NCI-H146 (cell line): ENCODE measurements around the gene ZYX.

ENCODE experiments used
- DNase-seq: peaks from one replicate; lab custom pipeline; 2025; lab: John Stamatoyannopoulos, UW

The ZYX gene

DNA sequence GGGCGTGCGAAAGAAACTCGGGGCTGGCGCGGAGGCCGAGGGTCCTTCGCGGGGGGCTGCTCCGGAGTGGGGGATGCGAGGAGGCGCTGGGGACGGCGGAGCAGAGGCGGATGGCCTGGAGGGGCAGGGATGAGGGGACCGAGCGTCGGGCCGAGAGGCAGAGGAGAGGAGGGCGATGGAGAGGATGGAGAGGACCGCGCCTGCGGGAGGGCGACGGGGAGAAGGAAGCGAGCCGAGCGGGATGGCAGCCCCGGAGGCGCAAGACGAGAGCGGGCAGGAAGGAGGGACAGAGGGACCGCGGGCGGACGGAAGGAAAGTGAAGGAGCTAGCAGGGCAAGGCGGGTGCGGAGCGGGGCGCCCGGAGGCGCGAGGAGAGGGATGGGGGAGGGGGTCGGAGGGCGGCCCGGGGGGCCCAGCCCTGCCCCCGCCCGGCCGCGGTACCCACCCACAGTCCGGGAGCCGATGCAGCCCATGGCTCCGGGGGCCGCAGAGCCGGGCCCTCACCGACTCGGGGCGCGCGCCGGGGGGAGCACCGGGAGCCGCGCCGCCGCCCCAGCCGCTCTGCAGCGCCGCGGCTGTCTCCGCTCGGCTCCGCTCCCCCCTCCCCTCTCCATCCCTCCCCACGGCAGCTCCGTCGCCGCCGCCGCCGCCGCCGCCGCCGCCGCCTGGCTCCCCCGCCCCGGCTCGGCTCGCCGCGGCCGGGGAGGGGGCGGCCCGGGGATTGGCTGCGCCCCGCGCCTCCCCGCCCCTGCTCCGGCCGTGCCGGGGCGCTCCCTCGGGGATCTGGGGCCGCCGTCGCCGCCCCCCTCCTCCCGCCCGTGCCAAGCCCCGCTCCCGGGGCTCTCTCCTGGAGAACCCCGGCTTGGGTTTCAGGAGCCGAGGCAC is 18.8 kb upstream of the ZYX start, which contains the start of gene FAM131B:
TSS of gene FAM131B (minus strand) at position 583 of the 885 bp plus-strand sequence. CDS start at position 473, 110 bp downstream.
- DNase-seq = peak; percentile 41

DNA sequence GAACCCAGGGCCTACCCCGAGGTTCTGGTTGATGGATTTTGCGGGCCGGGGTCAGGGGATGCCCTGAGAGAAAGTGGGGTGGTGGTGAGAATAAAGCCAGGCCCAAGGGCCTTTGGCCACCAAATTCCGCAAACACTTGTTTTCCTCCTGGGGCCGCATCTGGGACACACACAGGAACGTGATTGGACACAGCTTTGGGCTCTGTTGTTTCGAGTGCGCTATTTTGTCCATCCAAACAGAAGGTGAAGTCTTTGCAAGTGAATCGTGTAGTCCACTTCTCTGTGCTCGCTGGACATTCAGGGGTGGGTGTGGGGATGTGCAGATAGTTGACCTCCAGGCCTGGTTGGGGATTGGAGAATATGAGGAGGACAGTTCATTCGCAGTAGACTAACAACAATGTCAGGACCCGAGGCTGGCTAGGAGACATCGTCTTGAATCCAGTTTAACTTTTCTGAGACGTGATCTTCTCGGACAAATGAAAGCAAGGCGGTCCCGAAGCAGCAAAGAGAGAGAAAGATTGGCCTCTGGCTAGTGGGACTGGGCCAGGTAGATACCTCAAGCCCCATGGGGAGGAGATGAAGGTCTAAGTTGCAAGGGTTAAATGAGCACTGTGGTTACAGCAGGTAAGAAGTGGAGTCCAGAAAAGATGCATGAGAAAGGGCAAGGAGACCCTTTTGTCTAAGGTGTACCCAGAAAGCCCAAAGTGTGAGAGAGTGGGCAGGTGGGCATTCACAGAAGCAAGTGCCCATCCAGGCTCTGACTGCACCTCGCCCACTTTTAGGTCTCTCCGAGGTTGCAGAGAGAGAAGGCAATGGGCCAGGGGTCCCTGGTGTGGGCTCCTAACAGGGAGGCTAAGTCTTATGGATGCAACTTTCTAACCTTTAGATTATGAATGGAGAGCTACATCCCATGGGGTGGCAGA is 17.9 kb upstream of the ZYX start:
- DNase-seq = no peak

DNA sequence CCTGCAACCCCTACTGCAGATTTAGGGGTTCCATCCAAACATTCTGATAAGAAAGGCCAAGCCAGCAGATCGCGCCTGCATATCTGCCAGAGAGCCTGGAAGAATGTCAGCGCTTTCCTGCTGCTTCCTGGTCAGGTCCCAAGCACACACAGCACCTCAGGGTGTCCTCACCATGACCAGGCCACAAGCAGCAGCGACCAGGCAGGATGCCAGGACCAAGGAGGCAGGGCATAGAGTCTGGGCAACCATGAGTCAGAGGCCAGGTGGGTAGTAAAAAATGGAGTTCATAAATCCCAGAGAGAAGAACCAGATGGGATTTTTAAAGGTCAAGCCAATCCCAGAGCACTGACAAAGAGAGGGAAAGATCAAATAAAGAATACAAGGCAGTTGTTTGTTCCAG is 13.2 kb upstream of the ZYX start:
- no peak for DNase-seq

DNA sequence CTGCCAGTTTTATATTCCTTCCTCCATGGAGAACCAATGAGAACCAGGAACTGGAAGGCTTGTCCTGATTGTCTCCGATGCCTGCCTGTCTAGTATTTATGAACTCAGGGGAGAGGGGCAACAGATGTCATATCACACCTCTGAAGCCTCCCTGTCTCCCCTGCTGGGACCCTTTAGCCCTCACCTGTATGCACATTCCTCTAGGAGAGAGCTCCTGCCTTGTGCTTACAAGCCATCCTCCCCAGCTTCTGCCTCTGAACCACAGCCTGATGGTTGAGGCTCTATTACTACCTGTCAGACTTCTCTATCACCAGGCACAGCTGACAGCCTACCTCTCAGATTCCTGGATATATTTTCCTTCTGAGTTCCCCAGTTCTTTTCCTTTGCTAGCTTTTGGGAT is 12.8 kb upstream of the ZYX start:
- DNase-seq = no peak

DNA sequence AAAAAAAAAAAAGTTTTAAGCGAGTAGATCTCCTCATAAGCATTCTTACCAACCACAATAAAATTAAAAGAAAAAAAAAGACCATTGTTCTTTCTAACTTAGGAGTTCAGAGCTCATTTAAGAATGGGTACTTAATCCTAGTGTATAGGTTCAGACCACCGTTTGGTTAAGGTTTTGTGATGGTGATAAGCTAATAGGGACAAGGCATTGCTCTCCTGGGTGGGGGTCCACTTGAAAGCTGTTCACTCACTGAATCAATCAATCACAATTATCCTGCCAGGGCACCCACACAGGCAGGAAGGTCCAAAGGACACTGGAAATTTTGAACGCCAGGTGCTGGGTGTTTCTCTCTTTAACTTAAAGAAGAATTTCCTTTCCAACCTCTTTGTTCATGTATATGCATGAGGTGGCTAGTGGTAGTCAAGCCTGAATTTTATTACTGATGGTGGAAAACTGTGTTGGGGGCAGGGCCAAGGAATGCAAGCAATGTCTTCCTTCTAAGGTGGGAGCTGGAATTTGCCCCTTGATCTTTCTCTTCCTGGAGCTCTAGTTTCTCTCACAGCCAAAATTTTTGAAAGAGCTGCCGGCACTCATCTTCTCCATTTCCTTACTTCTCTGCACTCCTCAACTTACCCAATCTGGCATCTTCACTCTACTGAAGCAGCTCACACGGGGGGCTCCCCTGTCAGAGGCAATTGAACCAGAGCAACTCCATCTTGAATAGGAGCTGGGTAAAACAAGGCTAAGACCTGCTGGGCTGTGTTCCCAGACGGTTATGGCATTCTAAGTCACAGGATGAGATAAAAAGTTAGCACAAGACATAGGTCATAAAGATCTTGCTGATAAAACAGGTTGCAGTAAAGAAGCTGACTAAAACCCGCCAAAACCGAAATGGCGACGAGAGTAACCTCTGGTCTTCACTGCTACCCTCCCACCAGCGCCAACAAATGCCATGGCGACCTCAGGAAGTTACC is 11.2 kb upstream of the ZYX start:
- no peak for DNase-seq

DNA sequence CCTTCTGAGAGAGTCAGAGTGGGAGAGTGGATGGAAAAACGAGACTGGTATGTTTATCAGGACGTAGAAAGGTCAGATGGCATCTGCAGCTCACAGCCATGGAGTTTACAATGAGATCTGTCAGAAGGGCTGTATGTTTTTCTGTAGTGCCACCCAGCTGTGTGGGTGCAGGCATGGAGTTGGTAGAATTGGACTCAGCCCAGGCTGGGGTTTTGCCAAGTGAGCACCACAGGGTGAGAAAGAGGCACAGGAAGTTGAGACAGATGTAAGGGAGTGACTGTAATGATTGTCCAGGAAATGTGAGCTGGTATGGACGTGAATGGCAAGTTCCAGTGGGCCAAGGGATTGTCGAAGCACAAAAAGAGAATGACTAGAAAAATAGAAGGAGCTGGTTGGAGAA is 9.1 kb upstream of the ZYX start:
- DNase-seq = no peak

DNA sequence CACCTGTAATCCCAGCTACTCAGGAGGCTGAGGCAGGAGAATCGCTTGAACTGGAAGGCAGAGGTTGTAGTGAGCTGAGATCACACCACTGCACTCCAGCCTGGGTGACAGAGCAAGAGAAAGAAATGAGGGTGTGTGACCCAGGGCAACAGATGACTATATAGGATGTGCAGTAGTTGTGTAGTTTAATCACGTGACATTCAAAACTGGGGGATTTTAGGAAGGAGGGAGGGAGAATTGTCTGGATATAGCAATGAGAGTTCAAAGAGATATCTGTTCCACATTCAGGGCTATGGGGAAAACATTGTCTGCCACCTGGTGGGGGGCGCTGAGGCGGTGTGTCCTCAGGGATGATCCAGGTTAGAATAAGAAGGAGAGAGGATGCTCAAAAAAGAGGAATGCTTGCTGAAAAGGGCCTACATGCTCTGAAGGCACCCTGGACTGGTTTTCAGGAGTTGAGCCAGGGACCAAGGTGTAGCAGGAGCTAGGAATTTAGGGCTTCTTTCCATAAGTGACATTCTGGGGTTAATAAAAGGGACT is 7.8 kb upstream of the ZYX start:
- no peak for DNase-seq

DNA sequence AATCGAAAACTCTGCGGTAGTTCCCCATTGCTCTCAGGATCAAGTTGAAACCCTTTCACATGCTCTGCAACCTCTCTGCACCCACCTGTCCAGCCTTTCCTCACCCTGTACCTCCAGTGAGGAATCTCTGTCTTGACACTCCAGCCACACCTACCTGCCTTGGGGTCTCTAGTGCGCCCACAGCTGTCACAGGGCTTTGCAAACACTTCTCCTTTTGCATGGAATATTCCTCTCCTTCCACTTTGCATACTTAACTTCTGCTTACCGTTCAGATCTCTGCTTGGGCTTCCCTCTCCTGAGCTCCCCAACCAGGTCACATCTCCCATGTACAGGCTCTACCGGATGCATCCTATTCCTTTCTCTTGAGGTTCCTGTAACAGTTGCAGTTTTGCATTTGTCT is 6.6 kb upstream of the ZYX start:
- no peak for DNase-seq

DNA sequence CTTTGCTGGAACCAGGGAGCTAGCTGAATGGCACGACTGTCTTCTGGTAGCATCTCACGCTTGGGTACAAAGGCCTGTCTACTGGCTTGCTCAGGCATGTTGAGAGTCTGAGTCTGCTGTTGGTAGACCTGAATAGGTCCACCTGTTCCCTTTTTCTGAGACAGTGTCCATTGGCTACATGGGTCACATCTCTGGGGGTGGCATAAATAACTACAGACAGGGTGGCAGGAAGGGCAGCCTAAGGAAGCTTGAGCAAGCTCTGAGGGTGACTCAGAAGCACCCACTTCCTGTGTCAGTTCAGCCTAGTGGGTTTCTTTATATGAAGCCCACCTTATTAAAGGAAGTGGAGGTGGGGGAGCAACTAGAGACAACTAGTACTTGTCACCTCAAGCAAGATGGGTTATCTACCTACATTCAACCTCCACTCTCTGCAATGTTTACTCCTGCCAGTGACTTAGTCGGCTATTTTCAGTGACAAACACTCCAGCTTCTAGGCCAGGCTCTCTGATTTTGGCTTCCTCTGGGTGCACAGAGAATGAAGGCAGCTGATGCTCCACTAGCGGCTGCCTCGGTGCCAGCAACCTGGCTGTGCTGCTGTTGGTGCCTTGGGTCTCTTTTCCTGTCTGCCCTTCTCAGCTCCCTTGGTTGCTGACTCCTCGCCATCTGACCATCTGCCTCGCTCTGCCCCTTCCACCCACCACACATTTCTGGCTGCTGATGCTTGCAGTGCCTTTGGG is 5.7 kb upstream of the ZYX start:
- DNase-seq = no peak

DNA sequence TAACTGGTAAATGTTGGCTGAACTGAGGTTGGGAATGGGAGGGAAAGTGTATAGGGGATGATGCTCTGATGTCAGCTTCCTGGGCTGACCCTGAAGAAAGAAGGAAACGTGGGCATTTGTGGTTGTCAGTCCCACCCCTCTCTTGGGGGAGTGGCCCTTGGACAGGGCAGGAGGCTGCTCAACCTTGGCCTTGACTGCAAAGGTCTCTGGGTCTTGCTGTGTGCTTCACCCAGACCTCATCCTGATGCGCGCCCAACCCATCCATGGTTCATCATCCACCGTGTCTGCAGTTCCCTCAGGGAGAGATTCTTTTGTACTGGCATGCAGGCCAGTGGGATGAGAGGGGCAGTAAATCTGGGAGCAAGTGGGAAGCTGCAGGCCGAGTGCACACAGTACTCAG is 4.7 kb upstream of the ZYX start:
- no peak for DNase-seq

DNA sequence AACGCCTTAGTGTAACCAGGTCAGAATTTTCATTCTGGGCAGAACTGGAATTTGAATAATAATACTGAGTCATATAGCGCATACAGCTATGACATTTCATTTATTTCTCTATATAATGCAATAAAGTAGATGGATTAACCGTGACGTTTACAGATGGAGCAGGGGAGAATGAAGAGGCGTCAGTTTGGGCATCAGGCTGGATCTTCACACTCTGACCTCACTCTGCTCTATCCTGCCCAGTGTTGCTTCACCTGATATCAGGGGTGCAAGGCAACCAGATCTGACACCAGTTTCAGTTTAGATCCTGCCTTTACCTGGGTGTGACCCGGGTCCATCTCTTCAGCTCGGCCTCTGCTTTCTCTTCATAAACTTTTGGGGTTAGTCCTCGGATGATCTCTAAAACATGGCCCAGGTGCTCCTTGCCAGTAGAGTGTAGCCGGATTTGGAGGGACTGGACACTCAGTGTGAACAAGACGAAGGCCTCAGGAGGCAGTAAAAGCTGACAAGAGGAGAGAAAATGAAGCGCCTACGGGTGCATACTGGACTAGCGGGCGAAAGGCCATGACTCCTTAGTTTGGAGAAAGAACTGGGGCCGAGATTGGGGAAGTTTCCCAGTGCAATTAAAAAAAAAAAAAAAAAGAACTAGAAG is 1.4 kb upstream of the ZYX start:
- no peak for DNase-seq

DNA sequence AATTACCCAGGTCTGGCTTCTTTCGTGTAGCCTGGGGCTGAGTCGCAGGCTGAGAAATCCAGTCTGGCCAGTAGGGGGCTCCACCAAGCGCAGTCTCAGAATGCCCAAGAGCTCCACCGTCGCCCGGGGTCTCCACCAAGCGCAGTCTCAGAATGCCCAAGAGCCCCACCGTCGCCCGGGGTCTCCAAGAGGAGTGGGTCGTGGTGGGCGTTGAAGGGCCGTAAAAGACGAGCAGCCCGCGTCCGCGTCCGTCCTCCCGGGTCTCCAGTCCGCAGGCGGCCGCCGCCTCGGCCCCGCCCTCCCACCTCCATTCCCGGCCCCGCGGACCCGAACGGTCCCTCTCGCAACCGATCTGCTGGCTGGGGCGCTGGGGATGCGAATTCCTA is 892 bp upstream of the ZYX start:
- peak; percentile 58 for DNase-seq

DNA sequence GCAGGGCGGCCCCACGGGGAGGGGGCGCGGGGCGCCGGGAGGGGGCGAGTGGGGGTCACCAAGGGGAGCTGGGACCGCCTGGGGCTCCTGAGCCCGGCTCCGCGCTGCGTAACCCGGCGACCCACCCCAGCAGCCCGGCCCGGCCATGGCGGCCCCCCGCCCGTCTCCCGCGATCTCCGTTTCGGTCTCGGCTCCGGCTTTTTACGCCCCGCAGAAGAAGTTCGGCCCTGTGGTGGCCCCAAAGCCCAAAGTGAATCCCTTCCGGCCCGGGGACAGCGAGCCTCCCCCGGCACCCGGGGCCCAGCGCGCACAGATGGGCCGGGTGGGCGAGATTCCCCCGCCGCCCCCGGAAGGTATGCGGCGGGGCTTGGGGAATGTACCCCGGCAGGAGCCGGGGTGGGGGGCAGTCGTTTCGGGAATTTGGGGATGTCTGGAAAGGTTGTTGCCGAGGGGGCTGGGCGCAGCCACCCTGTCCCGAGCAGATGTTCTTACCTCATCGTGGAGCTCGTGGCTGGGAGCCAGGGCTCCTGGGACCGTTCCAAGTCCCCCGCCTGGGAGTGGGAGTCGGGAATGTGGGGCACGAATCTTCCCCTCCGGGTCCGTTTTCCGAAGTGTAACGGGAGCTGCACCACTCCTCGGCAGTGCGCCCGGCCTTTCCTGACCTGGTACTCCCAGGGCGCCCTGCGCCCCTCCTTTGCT is 431 bp downstream of the ZYX start:
- DNase-seq = no peak

DNA sequence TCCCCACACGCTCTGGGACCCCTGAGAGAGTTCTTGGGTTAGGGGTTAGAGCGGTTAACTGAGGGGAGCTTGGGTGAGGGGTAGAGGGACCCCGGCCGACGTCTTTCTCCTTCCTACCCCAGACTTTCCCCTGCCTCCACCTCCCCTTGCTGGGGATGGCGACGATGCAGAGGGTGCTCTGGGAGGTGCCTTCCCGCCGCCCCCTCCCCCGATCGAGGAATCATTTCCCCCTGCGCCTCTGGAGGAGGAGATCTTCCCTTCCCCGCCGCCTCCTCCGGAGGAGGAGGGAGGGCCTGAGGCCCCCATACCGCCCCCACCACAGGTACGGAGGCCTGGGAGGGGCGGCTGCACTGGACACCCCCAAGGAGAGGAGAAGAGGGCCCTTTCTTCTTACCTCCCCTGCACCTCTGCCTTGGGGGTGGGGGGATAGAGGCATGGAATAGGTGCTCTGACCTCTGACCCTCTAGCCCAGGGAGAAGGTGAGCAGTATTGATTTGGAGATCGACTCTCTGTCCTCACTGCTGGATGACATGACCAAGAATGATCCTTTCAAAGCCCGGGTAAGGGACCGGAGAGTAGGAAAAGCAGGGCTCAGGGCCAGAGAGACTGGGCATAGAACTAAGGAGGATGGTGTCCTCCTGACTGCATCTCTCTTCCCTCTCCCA is 1.1 kb downstream of the ZYX start:
- DNase-seq = no peak

DNA sequence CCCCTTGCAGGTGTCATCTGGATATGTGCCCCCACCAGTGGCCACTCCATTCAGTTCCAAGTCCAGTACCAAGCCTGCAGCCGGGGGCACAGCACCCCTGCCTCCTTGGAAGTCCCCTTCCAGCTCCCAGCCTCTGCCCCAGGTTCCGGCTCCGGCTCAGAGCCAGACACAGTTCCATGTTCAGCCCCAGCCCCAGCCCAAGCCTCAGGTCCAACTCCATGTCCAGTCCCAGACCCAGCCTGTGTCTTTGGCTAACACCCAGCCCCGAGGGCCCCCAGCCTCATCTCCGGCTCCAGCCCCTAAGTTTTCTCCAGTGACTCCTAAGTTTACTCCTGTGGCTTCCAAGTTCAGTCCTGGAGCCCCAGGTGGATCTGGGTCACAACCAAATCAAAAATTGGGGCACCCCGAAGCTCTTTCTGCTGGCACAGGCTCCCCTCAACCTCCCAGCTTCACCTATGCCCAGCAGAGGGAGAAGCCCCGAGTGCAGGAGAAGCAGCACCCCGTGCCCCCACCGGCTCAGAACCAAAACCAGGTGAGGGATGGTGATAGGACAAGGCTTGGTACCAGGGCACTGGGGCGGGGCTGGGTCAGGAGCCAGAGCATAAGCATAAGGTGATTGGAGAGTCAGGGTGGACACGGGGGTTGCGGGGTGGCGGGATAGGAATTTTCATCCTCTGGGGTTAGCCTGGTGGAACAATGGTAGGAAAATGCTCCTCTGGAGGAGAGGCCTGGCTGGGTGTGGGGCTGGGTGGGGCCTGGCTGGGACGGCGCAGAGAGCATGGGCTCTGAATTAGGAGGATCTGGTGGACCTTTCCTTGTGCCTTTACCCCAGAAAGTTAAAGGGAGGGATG is 1.9 kb downstream of the ZYX start:
- DNase-seq = no peak

DNA sequence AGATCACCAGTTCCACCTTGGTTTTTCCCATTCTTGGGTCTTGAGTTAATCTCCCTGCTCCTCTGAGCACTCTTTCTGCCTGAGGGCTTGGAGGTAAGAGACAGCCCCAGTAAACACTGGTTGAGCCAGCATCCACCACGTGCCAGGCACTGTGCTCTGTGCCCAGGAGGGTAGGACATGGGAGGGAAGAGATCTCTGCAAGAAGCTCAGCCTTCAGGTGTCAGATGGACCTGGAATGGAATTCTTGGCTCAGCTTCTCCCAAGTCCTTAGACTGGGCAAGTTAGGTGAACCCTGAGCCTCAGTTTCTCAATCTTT is 2.5 kb downstream of the ZYX start:
- no peak for DNase-seq

DNA sequence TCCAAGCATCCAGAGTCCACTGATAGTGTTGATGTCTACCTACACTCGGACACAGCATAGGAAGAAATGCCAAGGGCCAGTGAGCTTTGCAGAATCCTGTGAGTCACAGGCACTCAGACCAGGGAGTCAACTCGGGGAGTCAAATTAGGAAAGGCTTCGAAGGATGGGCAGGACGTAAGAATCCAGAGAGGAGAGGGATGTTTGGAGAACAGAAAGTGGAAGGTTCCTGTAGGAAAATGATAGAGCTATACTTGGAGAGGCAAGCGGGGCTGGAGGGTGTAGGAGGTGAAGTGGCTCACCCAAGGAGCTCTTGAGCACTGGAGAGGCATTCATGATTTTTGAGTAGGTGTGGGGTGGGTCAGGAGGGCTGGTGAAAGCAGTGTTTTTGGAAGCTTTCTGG is 3.0 kb downstream of the ZYX start:
- no peak for DNase-seq
